GM12872 (cell line): ENCODE measurements around the gene GASK1A.

Experiments used
- TF ChIP-seq, protein P1 (sequence below): IDR thresholded peaks from 3 replicates; pipeline ENCODE4 v1.5.1; 2011; ENCODE audit warnings: low read depth, mild to moderate bottlenecking, low read length, moderate library complexity; ENCODE audit not compliant: insufficient read depth

The GASK1A gene

DNA sequence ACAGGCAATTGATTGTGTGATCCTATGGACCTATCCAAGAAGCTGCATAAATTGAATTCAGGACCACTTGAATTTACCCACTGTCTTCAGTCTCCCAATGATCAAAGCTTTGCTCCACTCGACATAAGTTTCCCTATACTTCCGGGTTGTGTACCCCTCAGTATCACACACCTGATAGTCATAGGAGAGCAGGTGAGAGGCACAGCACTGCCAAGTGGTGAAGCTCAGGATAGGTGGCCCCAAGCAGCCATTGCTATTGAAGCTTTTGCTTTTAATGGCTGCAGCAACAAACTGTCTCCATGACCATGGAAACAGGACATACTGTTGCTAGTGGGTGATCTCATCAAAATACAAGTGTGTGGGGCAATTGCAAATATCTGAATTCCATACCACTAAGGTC lies 27.7 kb downstream of the GASK1A start:
- TF ChIP-seq, protein P1, sequence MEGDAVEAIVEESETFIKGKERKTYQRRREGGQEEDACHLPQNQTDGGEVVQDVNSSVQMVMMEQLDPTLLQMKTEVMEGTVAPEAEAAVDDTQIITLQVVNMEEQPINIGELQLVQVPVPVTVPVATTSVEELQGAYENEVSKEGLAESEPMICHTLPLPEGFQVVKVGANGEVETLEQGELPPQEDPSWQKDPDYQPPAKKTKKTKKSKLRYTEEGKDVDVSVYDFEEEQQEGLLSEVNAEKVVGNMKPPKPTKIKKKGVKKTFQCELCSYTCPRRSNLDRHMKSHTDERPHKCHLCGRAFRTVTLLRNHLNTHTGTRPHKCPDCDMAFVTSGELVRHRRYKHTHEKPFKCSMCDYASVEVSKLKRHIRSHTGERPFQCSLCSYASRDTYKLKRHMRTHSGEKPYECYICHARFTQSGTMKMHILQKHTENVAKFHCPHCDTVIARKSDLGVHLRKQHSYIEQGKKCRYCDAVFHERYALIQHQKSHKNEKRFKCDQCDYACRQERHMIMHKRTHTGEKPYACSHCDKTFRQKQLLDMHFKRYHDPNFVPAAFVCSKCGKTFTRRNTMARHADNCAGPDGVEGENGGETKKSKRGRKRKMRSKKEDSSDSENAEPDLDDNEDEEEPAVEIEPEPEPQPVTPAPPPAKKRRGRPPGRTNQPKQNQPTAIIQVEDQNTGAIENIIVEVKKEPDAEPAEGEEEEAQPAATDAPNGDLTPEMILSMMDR = no peak

DNA sequence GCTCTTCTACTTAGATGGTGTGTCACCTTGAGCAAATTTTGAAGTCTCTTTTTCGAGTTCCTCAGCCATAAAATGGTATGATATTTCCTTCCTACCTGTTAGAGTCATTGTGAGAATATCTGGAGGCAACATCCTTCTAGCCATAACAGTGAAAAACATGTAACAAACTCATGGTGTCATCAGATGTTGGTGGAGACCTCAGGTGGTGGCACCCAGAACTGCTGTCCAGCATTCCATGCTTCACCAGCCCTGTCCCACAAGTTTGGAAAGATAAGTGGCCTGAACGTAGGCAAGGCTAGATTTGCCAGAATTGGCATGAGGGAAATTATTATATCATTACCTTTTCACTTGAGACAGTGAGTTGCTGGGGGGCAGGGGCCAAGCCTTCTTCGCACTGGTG lies 30.4 kb downstream of the GASK1A start:
- TF ChIP-seq, protein P1 = 0 out of 3 replicates have a peak, but pooled peaks have one; percentile 1

DNA sequence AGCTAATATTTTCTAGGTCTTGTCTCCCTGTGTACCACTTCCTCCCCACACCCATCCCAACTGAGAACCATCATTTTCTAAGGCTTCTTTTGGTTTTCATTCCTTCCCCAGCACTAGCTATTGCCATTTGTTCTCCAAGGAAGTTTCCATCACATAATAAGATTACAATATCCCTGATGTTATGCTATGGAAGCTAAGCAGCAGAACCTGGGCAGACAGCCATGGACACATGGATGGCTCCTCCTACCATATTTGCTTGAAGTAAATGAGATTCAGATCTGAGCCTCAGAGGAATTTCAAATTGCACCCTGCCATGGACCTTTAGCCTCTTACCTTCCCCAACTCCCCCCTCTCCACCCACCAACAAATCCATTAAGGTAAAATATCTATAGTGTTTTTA lies 31.5 kb downstream of the GASK1A start:
- TF ChIP-seq, protein P1 = no peak

DNA sequence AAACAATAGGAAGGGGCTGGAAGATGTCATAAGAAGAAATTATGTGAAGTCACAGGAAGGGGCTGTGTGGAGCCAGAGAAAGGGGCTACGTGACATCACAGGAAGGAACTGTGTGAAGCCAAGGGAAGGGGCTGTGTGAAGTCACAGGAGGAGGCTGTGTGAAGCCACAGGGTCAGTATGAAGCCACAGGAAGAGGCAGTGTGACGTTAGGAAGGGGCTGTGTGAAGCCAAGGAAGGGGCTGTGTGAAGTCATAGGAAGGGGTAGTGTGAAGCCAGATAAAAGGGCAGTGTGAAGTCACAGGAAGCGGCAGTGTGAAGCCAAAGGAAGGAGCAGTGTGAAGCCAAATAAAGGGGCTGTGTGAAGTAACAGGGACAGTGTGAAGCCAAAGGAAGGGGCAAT lies 32.5 kb downstream of the GASK1A start:
- TF ChIP-seq, protein P1 = no peak

DNA sequence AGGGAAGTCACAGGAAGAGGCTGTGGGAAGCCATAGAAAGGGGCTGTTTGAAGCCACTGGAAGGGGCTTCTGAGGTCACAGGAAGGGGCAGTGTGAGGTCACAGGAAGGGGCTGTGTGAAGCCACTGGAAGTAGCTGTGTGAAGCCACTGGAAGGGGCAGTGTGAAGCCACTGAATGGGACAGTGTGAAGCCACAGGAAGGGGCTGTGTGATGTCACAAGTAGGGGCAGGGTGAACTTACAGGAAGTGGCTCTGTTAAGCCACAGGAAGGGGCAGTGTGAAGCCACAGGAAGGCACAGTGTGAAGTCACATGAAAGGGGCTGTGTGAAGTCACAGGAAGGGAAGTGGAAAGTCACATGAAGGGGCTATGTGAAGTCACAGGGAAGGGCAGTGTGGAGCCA lies 33.1 kb downstream of the GASK1A start:
- TF ChIP-seq, protein P1 = no peak

DNA sequence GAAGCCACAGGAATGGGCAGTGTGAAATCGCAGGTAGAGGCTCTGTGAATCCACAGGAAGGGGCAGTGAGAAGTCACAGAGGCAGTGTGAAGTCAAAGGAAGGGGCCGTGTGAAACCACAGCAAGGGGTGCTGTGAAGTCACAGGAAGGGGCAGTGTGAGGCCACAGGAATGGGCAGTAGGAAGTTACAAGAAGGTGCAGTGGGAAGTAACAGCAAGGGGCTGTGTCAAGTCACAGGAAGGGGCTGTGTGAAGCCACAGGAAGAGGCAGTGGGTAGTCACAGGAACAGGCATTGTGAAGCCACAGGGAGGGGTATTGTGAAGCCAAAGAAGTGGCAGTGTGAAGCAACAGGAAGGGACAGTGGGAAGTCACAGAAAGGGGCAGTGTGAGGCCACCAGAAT lies 34.1 kb downstream of the GASK1A start:
- TF ChIP-seq, protein P1 = no peak

DNA sequence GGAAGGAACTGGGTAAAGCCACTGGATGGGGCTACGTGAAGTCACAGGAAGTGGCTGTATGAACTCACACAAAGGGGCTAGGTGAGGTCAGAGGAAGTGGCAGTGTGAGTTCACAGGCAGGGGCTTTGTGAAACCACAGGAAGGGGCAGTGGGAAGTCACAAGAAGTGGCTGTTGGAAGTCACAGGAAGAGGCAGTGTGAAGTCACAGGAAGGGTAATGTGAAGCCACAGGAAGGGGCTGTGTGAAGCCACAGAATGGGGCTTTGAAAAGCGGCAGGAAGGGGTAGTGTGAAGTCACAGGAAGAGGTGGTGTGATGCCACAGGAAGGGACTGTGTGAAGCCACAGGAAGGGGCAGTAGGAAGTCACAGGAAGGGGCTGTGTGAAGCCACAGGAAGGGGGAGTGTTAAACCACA lies 34.6 kb downstream of the GASK1A start:
- TF ChIP-seq, protein P1 = no peak

DNA sequence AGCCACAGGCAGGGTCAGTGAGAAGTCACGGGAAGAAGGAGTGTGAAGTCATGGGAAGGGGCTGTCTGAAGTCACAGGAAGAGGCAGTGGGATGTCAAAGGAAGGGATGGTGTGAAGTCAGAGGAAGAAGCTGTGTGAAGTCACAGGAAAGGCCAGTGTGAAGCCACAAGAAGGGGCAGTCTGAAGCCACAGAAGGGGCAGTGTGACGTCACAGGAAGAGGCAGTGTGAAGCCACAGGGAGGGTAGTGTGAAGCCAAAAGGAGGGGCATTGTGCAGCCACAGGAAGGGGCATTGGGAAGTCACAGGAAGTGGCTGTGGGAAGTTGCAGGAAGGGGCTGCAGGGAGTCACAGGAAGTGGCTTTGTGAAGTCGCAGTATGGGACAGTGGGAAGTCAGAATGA lies 35.1 kb downstream of the GASK1A start:
- TF ChIP-seq, protein P1 = no peak
